ENCODE results near the gene THRB. TPM values are rescaled to one million over a fixed set of nuclear protein-coding genes. Genes with fewer than 3 reads are reported as not detected.

Gene THRB
- total and polyA plus RNA-seq, 2 donors (not counting 3 experiments of a cell fraction or from before 2014, with no cell fraction given): 0.06 TPM; not detected in 1

GRCh38 chr3:24133436-24133835 lies 361.2 kb downstream of the THRB start:
- Histone ChIP-seq H3K9me1 (replicated peaks; ENCODE audit: control insufficient read depth, extremely low read depth, insufficient read depth, low read length) (no peaks in the 10 kb centered on the region), H3K27ac (ENCODE audit: insufficient read depth, low read depth, low read length) (no peak overlapping the region), H2AFZ (ENCODE audit: low read depth, low read length) (no peak overlapping the region), H3K27me3 (ENCODE audit: control insufficient read depth in 2 of 2, insufficient read depth in 2 of 2, low read length in 2 of 2) (no peaks in the 10 kb centered on the region), H3K9ac (replicated peaks; ENCODE audit: extremely low read depth, insufficient read depth, low read length) (no peak overlapping the region), H3K9me3 (replicated peaks; ENCODE audit: control insufficient read depth, insufficient read depth, low read length) (no peaks in the 10 kb centered on the region), H3K36me3 (ENCODE audit: control insufficient read depth in 2 of 2, extremely low read depth in 1 of 2, insufficient read depth in 2 of 2, low read length in 2 of 2) (no peaks in the 10 kb centered on the region), H3K4me2 (ENCODE audit: insufficient read depth, low read length) (no peak overlapping the region), H4K20me1 (replicated peaks; ENCODE audit: control insufficient read depth, extremely low read depth, insufficient read depth, low read length) (no peaks in the 10 kb centered on the region), H3K4me3 (replicated peaks in 1 of 3; ENCODE audit: insufficient read depth in 1 of 3, low read depth in 1 of 3, low read length in 3 of 3) (no peak overlapping the region), H3K4me1 (ENCODE audit: control insufficient read depth, extremely low read depth, insufficient read depth, low read length) (no peaks in the 10 kb centered on the region), H3K79me2 (ENCODE audit: control insufficient read depth, insufficient read depth, low read length) (no peaks in the 10 kb centered on the region)
- FAIRE-seq: no peak
- intact Hi-C loops (cut with micrococcal nuclease): no loop called here
- CTCF ChIA-PET: interaction anchor here (1.4 kb wide), 1 partner anchor 15 kb away, joined by 3 read pairs; no protein-coding TSS in a partner anchor
- DNase-seq (ENCODE audit: low read depth, low spot score): no peak
- dilution Hi-C loops (cut with MboI; ENCODE audit: extremely low pct_ligation_motif_present, low sequenced_read_pairs): no loop called here
- TF ChIP-seq GATA2 (IDR thresholded peaks at IDR 0.05; ENCODE audit: insufficient read depth, insufficient read length, low read depth, low read length) (no peak), POLR2AphosphoS5 (IDR thresholded peaks at IDR 0.05; ENCODE audit: insufficient read depth, low read depth, low read length) (no peak), EZH2 (IDR thresholded peaks at IDR 0.05; ENCODE audit: borderline replicate concordance, low read depth, low read length, severe bottlenecking) (no peak), FOS (IDR thresholded peaks at IDR 0.05; ENCODE audit: borderline replicate concordance, insufficient read depth, low read length) (no peak), POLR2A (IDR thresholded peaks at IDR 0.05; ENCODE audit: low read depth, low read length) (no peak), MAX (IDR thresholded peaks at IDR 0.05; ENCODE audit: insufficient read depth, insufficient read length) (no peak), JUN (IDR thresholded peaks at IDR 0.05; ENCODE audit: borderline replicate concordance, insufficient read depth, insufficient read length, low read depth) (no peak), MYC (IDR thresholded peaks at IDR 0.05; ENCODE audit: low read depth, low read length) (no peak), CTCF (IDR thresholded peaks at IDR 0.05; ENCODE audit: extremely low read depth in 1 of 2, insufficient read depth in 1 of 2, low read depth in 1 of 2, low read length in 2 of 2) (no peak)
- BruUV-seq (replicated peaks): no TSS peak
- POLR2A ChIA-PET: no interaction called here

All from endothelial cell of umbilical vein (primary cell).